Endodermal cell (in vitro differentiated cells): ENCODE measurements around the gene SFXN1. TPM values are rescaled to one million over a fixed set of nuclear protein-coding genes. Genes with fewer than 3 reads are reported as not detected.

Experiments
- DNase-seq: peaks from one replicate; pipeline ENCODE4 v3.0.0-alpha.2; 2017
- H3K27ac ChIP-seq: 2 replicates; pipeline ENCODE4 v1.5.1; 2013; ENCODE audit warnings: mild to moderate bottlenecking, low read depth, low read length, moderate library complexity
- H3K27me3 ChIP-seq: 2 replicates; pipeline ENCODE4 v1.6.1; 2013; ENCODE audit warnings: mild to moderate bottlenecking, low read length, moderate library complexity; ENCODE audit not compliant: insufficient read depth, control insufficient read depth, poor library complexity, severe bottlenecking
- H3K36me3 ChIP-seq: 2 replicates; pipeline ENCODE4 v1.7.0; 2013; ENCODE audit warnings: mild to moderate bottlenecking, low read length, moderate library complexity; ENCODE audit not compliant: control insufficient read depth, insufficient read depth
- H3K4me1 ChIP-seq: one replicate; pipeline ENCODE4 v1.7.0; 2013; ENCODE audit warnings: low read length; ENCODE audit not compliant: control insufficient read depth, insufficient read depth
- H3K4me3 ChIP-seq: 2 replicates; pipeline ENCODE4 v1.5.1; 2013; ENCODE audit warnings: mild to moderate bottlenecking, low read length, moderate library complexity
- H3K9ac ChIP-seq: 2 replicates; pipeline ENCODE4 v1.6.1; 2013; ENCODE audit warnings: mild to moderate bottlenecking, low read length, moderate library complexity; ENCODE audit not compliant: poor library complexity, severe bottlenecking; ENCODE audit errors: extremely low read depth
- H3K9me3 ChIP-seq: 2 replicates; pipeline ENCODE4 v1.6.1; 2013; ENCODE audit warnings: mild to moderate bottlenecking, low read length, moderate library complexity; ENCODE audit not compliant: control insufficient read depth
- H3K27ac Mint-ChIP-seq: 2 replicates; pipeline ENCODE4 v1.8.0; 2020; ENCODE audit warnings: mixed read lengths
- H3K27me3 Mint-ChIP-seq: 2 replicates; pipeline ENCODE4 v1.8.0; 2021; ENCODE audit warnings: mild to moderate bottlenecking, mixed read lengths; ENCODE audit not compliant: insufficient read depth
- H3K36me3 Mint-ChIP-seq: 2 replicates; pipeline ENCODE4 v1.8.0; 2020; ENCODE audit warnings: low read depth, mixed read lengths
- H3K4me1 Mint-ChIP-seq: 2 replicates; pipeline ENCODE4 v1.8.0; 2020; ENCODE audit warnings: mixed read lengths
- H3K4me3 Mint-ChIP-seq: 2 replicates; pipeline ENCODE4 v1.8.0; 2020; ENCODE audit warnings: mild to moderate bottlenecking, moderate library complexity, mixed read lengths
- H3K9me3 Mint-ChIP-seq: 2 replicates; pipeline ENCODE4 v1.8.0; 2020; ENCODE audit warnings: mild to moderate bottlenecking, mixed read lengths
- CTCF ChIP-seq: fragments of 200-600 bp; sonication (generic); conservative IDR thresholded peaks from 2 replicates; pipeline ENCODE4 v1.5.0; 2021; ENCODE audit warnings: antibody characterized with exemption, mild to moderate bottlenecking
- WGBS, 2 experiments: methylation state at CpG; one replicate each; pipeline versions ENCODE4 v1.1.5 to v1.1.7; 2013; ENCODE audit warnings: missing lambda C conversion rate in 2 of 2, mixed read lengths in 1 of 2; ENCODE audit not compliant: insufficient coverage in 1 of 2, insufficient read length in 1 of 2; 5-methylcytosine and 5-hydroxymethylcytosine counted together
- total RNA-seq, 2 donors: library from RNA; stranded (reverse); fragmentation: NEBNext Ultra II Directional in 1 of 2; extraction: Animal tissue kit (Norgen Biotek cat#: 25700) in 1 of 2; gene quantifications; 2 replicates in 1 of 2; 3 replicates in 1 of 2; pipeline ENCODE4 v1.2.1, GENCODE V29; 2021

The SFXN1 gene
- total RNA-seq, 2 donors from 2014 or later: 122 to 154 TPM

GRCh38 chr5:175508896-175509295, 30.5 kb downstream of the SFXN1 start:
- no peaks in the 10 kb centered on the region for H3K9me3 Mint-ChIP-seq
- peaks cover 3% of the 10 kb centered on the region for H3K4me1 Mint-ChIP-seq
- Histone ChIP-seq H3K36me3 (peaks cover 78% of the 10 kb centered on the region), H3K9ac (no peak overlapping the region), H3K4me1 (peaks cover 3% of the 10 kb centered on the region), H3K4me3 (no peak overlapping the region), H3K27me3 (no peaks in the 10 kb centered on the region), H3K27ac (no peak overlapping the region), H3K9me3 (no peaks in the 10 kb centered on the region)
- H3K36me3 Mint-ChIP-seq: peaks cover 72% of the 10 kb centered on the region
- no peak for TF ChIP-seq CTCF
- H3K27ac Mint-ChIP-seq: no peak overlapping the region
- H3K4me3 Mint-ChIP-seq: no peak overlapping the region
- 85 to 88% methylated on average over 2 of the region's 2 CpGs for WGBS, 2 experiments
- DNase-seq: no peak
- no peaks in the 10 kb centered on the region for H3K27me3 Mint-ChIP-seq

DNA sequence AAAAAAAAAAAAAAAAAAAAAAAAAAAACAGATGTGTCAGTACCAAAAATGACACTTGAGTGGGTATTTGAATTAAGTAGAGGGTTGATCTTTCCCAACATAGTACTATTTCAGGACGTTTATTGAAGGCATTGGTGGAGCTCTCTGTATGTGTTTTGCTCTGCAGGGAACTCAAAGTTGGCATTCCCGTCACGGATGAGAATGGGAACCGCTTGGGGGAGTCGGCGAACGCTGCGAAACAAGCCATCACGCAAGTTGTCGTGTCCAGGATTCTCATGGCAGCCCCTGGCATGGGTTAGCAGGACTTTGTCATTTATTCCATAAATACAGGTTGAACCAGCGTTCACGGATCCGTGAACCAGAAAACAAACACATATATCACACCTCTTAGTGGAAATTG, 34.9 kb downstream of the SFXN1 start:
- H3K9me3 Mint-ChIP-seq: no peaks in the 10 kb centered on the region
- peaks cover 93% of the 10 kb centered on the region for H3K36me3 Mint-ChIP-seq
- no peak for DNase-seq
- H3K27ac ChIP-seq: no peak overlapping the region
- H3K4me3 Mint-ChIP-seq: no peak overlapping the region
- WGBS, 2 experiments: 94 to 99% methylated on average over 9 to 13 of the region's 13 CpGs
- no peaks in the 10 kb centered on the region for H3K27me3 Mint-ChIP-seq
- no peak for TF ChIP-seq CTCF
- H3K9me3 ChIP-seq: no peaks in the 10 kb centered on the region
- no peak overlapping the region for H3K9ac ChIP-seq
- H3K27ac Mint-ChIP-seq: no peak overlapping the region
- no peak overlapping the region for H3K4me3 ChIP-seq
- H3K4me1 Mint-ChIP-seq: peaks cover 3% of the 10 kb centered on the region
- peaks cover 95% of the 10 kb centered on the region for H3K36me3 ChIP-seq
- H3K4me1 ChIP-seq: peaks cover 3% of the 10 kb centered on the region
- H3K27me3 ChIP-seq: no peaks in the 10 kb centered on the region

GRCh38 chr5:175513726-175514125, 35.4 kb downstream of the SFXN1 start:
- WGBS, 2 experiments: 93 to 96% methylated on average over 6 to 7 of the region's 7 CpGs
- peaks cover 3% of the 10 kb centered on the region for H3K4me1 Mint-ChIP-seq
- TF ChIP-seq CTCF: no peak
- no peaks in the 10 kb centered on the region for H3K27me3 Mint-ChIP-seq
- H3K9me3 ChIP-seq: no peaks in the 10 kb centered on the region
- H3K4me3 ChIP-seq: no peak overlapping the region
- no peak for DNase-seq
- H3K4me3 Mint-ChIP-seq: no peak overlapping the region
- H3K4me1 ChIP-seq: peaks cover 3% of the 10 kb centered on the region
- no peaks in the 10 kb centered on the region for H3K27me3 ChIP-seq
- H3K36me3 Mint-ChIP-seq: peaks cover 94% of the 10 kb centered on the region
- no peak overlapping the region for H3K9ac ChIP-seq
- no peak overlapping the region for H3K27ac ChIP-seq
- no peaks in the 10 kb centered on the region for H3K9me3 Mint-ChIP-seq
- H3K36me3 ChIP-seq: peaks cover 100% of the 10 kb centered on the region
- H3K27ac Mint-ChIP-seq: no peak overlapping the region
